GM19463 (cell line): ENCODE measurements around the gene C19orf67.
A peak's percentile ranks its signal among the peaks of the same experiment; 100 is the strongest.

ENCODE experiments used
- ATAC-seq: cut with Tn5 transposase; IDR thresholded peaks from one replicate; pipeline ENCODE4 v1.9.1; 2021; ENCODE audit warnings: mild to moderate bottlenecking, moderate library complexity; ENCODE audit not compliant: unreplicated experiment

C19orf67 gene

DNA sequence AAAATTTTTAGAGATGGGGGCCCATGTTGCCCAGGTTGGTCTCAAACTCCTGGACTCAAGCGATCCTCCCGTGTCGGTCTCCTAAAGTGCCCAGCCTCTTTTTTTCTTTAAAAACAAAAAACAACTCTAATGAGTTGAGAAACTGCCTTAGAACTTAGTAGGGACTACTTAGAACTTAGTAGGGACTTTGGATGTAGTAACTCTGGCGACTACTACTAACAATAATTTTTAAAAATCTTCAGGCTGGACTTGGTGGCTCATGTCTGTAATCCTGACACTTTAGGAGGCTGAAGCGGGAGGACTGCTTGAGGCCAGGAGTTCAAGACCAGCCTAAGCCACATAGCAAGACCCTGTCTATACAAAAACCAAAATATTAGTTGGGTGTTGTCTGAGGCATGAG is 515 bp upstream of the C19orf67 start:
- ATAC-seq, result no peak

DNA sequence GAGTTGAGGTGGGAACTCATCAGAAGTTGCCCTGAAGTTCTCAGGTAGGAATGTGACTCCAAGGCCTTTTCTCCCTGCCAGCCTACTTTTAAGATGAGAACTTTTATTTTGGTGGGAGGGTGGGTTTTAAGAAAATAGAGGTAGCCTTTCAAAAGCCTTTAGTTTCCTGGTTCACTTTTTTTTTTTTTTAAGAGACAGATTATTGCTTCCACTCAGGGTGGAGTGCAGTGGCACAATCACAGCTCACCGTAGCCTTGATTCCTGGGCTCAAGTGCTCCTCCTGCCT is 3.0 kb downstream of the C19orf67 start:
- ATAC-seq, result no peak

DNA sequence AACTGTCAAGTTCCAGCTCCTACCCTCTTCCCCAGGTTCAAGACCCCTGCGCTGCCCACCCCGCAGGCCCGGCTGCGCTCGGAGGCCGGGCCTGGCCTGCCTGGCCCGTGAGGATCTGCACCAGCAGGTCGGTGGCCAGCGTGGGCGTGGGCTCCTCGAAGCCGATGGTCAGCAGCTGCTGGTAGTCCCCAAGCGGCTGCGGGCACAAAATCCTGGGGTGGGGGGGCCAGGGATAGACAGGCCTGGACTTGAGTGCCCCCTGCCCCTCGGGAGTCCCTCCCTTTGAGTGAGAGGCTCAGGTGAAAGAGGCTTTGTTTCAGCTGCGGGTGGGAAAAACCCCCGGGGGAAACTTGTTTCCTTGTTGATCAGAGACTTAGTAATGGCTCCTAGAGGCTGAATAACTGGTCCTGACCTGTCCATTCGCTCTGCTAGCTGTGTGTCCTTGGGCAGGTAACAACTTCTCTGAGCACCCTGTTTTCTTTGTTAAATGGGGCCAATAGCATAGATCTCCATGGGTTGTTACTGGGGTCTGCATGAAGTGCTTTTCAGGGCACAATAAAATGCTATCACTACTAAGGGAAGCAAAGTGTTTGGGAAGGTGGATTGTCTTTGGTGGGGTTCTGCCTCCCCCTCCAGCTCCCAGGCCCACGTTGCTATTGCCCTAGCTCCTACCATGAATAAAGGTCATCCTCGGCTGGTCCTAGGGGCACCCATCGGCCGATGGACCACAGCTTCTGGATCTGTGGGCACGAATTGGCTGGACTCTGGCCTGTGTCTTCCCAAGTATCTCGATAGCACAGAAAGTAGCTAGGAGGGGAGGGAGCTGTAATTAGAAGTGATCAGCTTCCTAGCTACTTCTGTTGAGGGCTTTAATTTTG is 3.5 kb downstream of the C19orf67 start:
- peak; percentile 9 for ATAC-seq

DNA sequence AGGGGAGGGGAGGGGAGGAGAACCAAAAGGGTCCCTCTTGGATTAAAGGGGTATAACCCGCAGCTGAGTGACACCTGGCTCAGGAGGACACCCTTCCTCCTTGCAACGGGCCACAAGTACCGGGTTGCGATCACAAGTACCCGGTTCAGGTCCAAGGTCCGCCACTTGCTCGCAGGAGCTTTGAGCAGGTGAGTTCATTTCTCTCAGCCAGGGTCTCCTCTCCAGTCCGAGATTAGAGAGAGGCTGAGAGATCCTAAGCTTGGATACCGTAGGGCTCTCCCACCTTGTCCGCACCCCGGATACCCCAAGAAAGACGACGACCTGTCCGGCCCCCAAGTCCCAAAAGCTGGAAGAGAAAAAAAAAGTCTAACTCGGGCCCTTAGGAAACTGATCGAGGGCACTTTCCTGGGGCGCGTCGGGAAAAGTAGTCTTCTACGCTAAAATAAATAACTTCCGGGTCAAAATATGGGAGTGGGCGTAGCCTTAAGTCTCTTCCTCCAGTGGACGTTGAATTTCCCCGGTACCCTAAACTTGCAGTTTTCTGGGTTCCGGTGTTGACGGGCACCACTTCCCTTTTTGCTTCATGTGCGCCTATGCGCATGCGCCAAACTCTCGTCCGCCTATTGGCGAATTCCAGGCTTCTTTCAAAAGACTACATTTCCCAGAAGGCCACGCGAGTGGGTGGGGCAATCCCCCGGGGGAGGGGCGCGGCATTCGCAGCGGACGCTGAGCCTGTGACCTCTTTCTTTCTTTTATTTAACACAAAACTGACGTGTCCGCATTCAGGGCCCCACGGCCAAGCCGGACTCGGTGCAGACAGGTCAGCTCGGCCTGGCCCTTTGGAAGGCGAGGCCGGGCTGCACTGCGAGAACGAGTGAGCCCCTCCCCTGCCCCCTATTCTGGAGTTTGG is 4.4 kb downstream of the C19orf67 start:
- ATAC-seq, result peak; percentile 77

DNA sequence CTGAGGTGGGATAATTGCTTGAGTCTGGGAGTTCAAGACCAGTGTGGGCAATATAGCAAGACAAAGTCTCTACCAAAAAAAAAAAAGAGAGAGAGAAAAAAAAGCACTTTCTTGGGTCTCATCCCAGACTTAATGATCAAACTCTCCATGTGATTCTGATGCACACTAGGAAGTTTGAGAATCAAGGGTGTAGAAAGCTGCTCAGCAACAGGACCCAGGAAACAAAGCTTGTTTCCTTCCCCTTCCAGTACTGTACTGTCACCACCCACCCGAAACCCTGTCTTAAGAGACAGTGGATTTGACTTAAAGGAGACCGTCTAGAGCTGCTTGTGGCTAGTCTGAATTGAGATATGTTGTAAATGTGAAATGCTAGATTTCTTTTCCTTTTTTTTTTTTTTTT is 7.2 kb downstream of the C19orf67 start:
- ATAC-seq, result no peak

DNA sequence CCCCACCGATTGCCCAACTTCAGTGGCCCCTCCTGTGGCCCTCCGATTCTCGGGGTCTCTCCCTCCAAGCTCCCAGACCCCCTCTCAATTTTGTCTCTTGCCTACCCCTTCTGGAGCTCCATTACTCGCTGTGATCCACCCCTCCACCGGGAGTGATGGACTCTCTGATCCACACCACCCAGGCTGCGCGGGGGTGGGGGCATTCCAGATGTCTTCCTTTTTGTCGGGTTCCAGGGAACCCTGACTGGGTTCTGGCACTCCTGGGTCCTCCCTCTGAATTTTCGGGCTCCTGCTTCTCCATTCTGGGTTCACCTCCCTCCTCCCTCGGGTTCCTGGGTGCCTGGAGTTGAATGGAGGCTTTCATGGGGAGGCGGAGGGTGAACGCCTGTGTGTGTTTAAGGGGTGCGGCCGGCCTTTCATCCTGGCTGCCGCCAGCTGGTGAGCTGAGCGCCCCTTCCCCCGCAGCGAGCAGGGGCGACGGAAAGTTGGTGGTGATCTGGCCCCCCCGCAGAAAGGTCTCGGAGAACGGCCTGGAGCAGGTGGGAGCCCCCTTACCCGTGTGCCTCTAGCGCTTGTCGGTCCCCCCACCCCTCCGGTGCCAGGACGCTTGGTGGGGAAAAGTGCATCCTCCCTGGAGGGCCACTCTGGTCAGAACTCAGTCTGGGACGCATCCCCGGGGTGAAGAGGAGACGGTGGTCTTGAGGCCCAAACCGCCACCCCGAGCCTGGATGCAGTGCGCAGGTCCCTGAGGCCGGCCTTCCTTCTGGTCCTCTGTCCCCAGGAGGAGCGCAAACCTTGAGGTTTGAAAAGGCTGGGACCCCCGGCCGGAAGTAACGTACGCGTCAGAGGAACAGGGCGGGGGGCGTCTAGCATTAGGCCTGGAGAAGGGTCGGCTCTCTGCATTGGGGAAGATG is 11.4 kb downstream of the C19orf67 start:
- no peak for ATAC-seq

DNA sequence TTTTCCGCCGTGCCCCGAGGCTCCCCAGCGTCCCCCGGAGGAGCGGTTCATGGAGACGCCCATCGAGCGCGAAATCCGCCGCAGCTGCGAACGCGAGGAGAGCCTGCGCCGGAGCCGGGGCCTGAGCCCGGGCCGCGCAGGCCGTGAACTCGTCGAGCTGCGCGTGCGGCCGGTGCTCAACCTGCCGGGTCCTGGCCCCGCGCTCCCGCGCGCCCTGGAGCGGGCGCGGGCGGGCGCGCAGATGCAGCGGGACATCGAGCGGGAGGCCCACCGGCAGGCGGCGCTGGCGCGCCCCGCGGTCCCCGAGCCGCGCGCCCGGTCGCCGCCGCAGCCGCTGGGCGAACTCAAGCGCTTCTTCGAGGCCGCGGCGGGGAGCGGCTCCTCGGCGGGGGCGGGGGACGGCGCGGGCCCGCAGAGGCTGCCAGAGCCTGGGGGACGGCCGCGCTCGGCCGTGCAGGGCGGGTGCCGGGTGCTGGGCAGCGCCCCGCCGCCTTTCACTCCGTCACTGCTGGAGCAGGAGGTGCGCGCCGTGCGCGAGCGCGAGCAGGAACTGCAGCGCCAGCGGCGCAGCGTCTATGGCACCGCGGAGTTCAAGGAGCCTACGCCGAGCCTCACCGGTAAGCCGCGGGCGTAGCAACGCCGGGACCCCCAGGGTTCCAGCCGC is 12.2 kb downstream of the C19orf67 start:
- peak; percentile 54 for ATAC-seq

DNA sequence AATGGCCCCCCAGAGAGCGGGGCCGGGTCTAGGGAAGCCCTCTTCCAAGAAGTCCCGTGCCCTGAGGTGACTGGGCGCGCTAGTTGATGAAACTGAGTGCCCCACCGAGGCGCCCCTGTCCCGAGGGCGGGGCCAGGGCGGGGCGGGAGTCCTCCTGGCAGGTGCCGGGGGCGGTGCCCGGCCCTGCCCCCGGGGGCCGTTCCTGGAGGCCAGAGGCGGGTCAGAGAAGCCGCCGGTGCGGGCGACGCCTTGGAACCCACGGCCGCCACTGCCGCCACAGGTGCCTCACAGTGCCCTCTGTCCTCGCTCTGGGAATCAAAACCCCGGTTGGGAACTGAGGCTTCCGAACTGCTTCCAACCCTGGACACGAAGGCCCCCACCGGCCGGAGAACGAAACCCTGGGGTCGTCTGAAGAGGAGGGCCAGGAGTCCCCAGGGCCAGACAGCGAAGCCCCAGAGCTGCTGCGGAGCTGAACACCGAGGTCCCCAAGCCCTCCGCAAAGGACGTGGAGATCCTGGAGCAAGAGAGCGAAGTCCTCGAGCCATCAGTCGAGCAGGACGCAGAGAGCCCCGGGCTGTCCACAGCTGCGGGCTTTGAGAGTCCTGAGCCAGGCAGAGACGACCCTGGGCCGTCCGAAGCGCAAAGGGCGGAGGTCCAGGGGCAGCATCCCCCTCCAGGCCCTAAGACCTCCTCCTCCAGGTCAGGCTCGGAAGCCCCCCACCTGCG is 12.9 kb downstream of the C19orf67 start, which contains the start of gene MISP3:
TSS of gene MISP3 (plus strand) at position 252 of the 726 bp plus-strand sequence. CDS start 524 bp downstream, outside the sequence.
- peak; percentile 23 for ATAC-seq

DNA sequence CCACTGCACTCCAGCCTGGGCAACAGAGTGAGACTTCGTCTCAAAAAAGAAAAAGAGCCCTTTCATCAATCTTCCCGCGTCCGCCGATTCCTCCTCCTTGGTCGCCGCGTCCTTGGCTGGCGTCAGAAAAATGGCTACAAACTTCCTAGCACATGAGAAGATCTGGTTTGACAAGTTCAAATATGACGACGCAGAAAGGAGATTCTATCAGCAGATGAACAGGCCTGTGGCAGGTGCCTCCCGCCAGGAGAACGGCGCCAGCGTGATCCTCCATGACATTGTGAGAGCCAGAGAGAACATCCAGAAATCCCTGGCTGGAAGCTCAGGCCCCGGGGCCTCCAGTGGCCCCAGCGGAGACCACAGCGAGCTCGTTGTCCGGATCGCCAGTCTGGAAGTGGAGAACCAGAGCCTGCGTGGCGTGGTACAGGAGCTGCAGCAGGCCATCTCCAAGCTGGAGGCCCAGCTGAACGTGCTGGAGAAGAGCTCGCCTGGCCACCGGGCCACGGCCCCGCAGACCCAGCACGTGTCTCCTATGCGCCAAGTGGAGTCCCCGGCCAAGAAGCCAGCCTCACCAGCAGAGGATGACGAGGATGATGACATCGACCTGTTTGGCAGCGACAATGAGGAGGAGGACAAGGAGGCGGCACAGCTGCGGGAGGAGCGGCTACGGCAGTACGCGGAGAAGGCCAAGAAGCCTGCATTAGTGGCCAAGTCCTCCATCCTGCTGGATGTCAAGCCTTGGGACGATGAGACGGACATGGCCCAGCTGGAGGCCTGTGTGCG is 15.1 kb downstream of the C19orf67 start:
- no peak for ATAC-seq

DNA sequence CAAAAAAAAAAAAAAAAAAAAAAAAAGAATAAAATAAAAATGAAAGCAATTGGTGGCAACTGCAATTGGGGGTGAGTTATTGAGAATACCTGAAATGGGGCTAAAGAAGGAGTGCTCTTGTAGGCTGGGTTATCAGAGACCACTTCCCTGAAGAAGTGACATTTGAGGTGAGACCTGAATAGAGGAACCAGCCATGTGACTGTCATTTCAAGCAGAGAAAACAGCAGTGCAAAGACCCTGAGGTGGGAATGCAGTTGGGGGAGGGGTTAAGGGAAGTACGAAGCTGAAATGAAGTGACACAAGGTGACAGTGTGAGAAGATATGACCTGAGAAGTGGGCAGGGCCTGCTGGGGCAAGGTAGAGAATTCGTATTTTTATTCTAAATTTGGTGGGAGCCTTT is 19.4 kb downstream of the C19orf67 start:
- no peak for ATAC-seq

DNA sequence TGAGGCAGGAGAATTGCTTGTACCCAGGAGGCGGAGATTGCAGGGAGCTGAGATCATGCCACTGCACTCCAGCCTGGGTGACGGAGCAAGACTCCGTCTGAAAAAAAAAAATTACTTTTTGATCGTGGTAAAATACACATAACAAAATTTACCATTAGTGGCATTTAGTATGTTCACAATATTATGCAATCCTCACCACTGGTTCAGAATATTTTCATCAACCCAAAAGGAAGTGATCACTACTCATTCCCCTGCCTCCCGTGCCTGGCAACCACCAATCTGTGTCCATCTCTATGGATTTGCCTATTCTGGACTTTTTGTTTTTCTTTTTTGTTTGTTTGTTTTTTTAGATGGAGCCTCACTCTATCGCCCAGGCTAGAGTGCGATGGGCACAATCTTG is 22.5 kb downstream of the C19orf67 start:
- ATAC-seq, result no peak

DNA sequence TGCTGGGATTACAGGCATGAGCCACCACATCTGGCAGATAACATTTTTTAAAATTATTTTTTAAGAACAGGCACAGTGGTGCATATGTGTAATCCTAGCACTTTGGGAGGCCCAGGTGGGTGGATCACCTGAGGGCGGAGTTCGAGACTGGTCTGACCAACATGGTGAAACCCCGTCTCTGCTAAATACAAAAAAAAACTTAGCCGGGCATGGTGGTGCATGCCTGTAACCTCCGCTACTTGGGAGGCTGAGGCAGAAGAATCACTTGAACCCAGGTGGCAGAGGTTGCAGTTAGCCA is 23.1 kb downstream of the C19orf67 start:
- no peak for ATAC-seq

DNA sequence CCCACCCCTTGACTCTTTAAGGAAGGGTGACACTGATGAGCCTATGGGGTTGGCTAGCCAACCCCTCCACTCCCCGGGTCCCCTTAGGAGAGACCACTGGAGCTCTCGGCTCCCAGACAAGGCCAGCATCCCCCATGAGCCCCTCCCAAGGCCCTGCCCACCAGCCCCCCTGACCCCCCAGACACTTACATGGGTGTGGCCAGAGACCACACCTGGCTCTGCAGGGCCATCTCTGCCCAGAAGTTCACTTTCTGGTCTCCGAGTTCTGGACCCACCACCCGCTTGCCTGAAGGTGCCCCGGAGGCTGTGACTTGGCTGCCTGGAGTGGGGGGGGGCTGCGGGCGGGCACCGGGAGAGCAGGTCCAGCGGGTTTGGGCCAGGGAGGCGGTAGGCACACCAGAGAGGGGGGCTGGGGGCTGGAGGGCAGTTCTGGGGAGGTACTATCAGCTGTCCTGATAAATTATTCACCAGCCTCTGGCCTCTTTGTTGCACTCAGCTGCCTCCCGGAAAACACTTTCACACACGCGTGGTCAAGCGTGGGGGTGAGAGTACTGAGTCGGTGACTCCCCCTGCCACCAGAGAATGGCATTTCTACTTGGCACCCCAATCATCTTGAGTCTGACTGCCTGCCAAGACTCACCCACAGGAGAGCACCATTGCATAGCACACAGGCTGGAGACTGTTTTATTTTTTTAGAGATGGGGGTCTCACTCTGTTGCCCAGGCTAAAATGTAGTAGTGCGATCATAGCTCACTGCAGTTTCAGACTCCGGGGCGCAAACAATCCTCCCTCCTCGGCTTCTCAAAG is 23.6 kb downstream of the C19orf67 start, which contains the start of gene PALM3:
TSS of gene PALM3 (minus strand) at position 326 of the 807 bp plus-strand sequence. CDS start at position 230, 96 bp downstream.
- no peak for ATAC-seq

DNA sequence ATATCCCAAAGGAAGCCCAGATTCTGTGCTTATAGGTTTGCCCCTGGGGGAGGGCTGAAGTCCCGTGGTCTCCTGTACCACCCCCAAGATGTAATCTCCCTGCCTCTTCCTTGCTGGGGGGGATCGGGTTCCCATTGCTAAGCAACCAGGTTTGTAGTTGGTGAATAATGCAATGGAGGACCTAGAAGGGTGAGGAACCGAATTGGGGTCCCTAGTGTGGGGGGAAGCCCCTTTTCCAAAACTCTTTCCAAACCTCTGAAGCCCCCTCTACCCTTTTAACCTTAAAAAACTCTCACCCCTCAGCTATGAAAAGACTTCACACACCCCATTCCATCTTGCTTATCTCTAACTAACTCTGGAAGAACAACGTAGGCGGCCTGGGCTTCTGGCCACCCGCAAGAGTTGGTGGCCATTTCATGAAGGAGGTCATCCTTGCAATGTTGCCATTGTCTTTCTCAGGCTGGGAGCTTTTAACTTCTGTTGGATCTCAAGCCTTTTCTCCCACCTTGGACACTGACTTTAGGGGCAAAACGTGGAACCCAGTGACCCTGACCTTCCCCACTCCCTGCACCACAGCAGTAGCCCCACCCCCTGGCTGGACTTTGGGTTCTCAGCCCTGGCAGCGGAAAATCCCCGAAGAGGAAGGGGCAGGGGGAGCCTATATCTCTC is 24.4 kb downstream of the C19orf67 start:
- no peak for ATAC-seq

DNA sequence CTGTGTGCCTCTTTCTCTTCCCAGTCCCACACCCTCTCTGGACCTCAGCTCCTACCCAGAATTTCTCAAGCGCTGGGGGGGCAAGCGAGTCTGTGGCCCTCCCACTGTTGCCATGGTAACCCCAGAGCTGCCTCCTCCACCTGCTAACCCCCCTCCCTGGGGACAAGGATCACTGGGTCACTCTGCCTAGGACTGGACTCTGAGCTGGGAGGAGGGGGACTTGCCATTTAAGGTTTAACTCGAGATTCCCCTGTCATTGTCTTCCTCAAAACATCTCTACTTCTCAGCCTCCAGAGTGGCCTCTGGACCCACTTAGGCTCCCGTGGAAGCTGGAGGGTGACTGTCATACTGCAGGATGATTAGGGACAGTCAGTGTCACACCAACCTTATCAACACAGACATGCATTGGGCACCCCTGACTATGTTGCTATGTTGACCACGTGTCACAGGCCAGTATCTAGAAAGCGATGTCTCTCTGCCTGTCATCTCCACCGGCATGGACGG is 25.9 kb downstream of the C19orf67 start:
- ATAC-seq, result no peak

DNA sequence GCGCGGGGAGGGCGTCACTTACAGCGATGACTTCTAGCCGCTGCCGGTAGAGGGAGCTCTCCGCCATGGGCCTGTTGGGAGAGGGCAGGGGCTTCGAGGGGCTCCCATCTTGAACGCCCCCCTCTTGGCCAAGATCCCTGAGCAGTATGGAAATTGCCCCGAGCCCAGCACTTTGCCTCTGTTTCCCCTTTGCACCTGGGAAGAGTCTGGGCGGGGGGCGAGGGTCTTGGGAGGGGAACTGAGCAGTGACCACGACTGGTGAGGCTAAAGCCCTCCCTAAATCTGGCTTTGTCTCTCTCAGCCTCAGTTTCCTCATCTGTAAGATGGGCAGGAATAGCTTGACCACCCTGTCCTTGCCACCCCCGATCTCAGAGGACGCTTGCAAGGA is 26.5 kb downstream of the C19orf67 start:
- ATAC-seq, result no peak
